PC-3 (cell line): ENCODE results near the gene PPFIA1.

Experiments
- CTCF ChIP-seq: fragments of 300-600 bp; sonication (generic); conservative IDR thresholded peaks from 2 replicates; pipeline ENCODE4 v1.5.1; 2017; ENCODE audit warnings: antibody characterized with exemption, low read depth, mild to moderate bottlenecking, low read length
- EZH2 ChIP-seq: fragments of 300-600 bp; sonication (generic); IDR thresholded peaks from one replicate; pipeline ENCODE4 v1.6.1; 2017; ENCODE audit warnings: antibody characterized with exemption, mild to moderate bottlenecking, low read length; ENCODE audit not compliant: unreplicated experiment
- EZH2phosphoT487 ChIP-seq: fragments of 300-600 bp; sonication (generic); IDR thresholded peaks from 2 replicates; pipeline ENCODE4 v1.6.1; 2018; ENCODE audit warnings: mild to moderate bottlenecking, antibody characterized with exemption, low read length, borderline replicate concordance

GRCh38 chr11:70378506-70379134 lies 108.1 kb downstream of the PPFIA1 start:
- TF ChIP-seq CTCF, result peak; percentile 56
- no peak for TF ChIP-seq EZH2
- TF ChIP-seq EZH2phosphoT487, result no peak
